HG03159 (cell line): Measurements from ENCODE around the gene ARFGAP2.

ENCODE experiments used
- ATAC-seq: cut with Tn5 transposase; IDR thresholded peaks from one replicate; pipeline ENCODE4 v1.9.1; 2021; ENCODE audit warnings: mild to moderate bottlenecking, moderate library complexity; ENCODE audit not compliant: unreplicated experiment

The ARFGAP2 gene

GRCh38 chr11:47188259-47188658, 11.6 kb upstream of the ARFGAP2 start:
- ATAC-seq = no peak

DNA sequence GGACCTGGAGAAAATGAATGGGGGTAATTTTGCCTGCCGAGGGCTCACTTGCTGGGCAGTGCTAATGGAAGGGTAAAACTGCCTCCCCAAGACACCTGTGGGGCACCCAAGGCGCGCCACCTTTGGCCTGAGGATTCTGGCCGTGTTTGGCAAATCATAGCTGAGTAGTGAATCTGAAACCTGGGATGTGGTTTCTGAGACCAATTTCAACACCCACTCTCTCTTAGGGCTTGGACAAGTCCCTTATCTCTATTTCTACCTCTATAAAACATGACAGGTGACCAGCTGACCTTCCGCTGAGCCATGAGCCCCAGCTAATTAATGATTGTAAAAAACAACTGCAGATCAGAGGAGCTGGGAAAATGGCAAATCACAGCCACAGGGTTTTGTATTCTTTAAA, 11.0 kb upstream of the ARFGAP2 start:
- no peak for ATAC-seq

DNA sequence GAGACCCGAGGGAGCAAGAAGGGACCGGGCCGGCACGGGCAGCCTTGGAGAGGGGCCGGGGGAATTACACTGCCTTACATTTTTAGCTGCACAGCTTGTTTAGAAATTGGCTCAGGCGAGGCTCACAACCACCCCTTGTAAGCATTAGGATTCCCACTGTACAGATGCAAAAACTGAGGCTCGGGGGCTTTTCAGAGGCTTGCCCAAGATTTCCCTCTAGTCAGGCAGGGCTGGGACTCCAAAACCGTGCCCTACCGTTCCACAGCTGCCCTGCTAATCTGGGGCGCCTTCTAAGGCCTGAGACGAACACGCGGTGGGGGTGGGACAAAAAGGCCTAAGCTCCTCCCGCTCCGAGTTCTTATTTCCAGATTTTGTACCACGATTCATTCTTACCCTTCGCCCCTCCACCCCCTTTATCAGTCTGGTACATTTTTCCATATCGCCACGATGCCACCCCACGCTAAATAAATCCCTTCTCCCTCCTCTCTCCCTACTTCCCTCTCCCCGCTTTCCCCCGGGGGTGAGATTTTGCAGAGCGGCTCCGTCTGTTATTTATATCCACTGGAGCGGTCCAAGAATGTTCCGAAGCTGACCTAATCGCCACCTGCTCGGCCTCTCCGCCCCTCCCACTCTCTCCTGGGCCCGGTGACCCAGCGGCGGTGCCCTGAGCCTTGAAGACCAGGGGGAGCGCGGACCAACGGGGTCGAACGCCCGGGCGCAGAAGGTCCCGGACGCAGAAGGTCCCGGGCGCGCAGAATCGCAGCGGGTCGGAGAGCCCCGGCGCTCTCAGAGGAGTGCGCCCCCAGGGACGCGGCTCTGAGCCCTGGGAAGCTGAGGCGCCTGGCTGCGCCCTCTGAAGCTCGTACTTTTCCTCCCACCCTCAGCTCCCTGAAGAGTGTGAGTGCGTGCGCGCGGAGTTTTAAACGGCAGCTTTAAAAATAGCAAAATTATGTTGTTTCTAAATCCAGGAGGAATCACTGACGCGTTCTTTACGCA, 10.3 kb upstream of the ARFGAP2 start:
- ATAC-seq = no peak

DNA sequence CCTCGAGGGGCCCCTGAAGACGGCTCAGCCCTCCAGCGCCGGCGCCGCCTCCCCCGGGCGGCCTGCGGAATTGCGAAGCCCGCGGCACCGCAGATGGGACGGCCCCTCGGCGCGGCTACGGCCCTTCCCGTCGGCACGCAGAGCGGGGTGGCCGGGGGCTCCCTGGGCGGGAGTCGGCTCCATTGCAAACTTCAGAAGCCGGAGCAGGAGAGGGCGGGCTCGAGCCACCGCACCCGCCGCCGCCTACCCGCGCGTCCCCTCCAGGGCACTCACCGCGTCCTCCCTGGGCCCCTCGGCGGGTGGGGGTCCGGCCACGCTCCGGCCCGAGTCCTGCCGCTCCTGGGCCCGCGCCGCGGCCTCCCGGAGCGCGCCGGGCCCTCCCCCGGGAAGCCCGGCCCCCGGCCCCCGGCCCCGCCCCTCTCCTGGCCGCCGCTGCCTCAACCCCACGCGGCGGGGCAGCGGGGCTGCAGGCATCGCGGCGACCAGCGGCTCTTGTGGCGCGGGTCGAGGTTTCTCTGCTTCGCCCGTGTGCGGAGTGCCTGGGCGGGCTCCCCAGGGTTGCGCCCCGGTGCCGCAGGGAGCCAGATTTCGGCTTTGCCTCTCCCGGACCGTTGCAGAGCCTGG, 9.5 kb upstream of the ARFGAP2 start, which contains the start of gene PACSIN3:
Gene PACSIN3, minus strand, starts transcription at position 359 of the 624 bp plus-strand sequence. CDS start 3,707 bp downstream, outside the sequence.
- no peak for ATAC-seq

DNA sequence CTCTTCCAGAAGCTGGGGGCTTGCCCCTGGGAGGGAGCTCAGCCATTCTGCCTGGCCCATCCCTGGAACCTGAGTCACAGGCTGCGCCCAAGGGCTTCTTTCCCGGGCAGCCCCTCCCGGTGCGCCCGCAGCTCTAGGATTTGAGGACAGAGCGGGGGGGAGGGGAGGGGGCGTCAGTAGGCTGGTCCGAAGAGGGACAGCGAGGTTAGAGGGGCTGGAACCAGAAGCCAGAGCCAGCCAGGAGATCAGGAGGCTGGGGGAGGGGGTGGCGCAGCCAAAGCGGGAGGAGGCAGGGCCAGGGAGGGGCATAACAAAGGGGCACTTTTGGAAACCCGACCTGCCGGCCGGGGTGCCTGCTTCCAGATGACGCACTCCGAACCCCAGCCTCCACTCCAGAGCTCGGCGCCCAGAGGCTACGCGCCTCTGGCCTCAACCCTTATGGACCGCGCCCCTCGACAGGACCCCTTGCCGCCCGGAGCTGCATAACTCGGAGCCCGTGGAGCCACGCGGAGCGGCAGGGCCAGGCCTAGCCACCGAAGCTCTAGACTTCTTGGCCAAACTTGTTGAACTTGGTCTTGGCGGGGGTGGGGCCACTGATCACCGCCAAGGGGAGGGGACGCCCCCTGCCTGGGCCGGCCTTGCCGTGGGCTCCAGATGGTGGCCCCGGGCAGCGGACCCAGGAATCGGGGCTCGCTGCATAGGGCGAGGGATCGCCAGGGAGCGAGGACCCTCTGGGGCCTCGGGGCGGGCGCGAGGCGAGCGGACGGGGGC, 8.8 kb upstream of the ARFGAP2 start:
- no peak for ATAC-seq

GRCh38 chr11:47184711-47185304, 8.1 kb upstream of the ARFGAP2 start:
- ATAC-seq = no peak

- ATAC-seq = no peak
Observed at GRCh38 chr11:47183969-47184368, 7.3 kb upstream of the ARFGAP2 start.

- ATAC-seq = no peak
Observed at GRCh38 chr11:47183031-47183856, 6.6 kb upstream of the ARFGAP2 start.

- ATAC-seq = no peak
Observed at GRCh38 chr11:47182380-47182779, 5.7 kb upstream of the ARFGAP2 start.

DNA sequence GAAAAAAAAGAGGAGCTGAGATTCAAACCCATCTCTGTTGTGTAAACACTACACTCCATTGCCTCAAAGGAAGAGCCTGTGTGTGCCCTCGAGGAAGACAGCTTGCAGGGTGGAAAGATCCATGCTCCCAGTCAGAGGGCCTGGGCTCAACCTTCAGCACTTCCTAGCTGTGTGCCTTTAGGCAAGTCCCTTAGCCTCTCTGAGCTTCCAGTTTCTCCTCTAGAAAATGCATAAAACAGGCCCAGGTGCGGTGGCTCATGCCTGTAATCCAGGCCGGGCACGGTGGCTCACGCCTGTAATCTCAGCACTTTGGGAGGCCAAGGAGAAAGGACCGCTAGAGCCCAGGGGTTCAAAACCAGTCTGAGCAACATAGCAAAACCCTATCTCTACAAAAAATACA, 4.6 kb upstream of the ARFGAP2 start:
- no peak for ATAC-seq

GRCh38 chr11:47180006-47180787, 3.5 kb upstream of the ARFGAP2 start:
- ATAC-seq = no peak

GRCh38 chr11:47179655-47179991, 2.9 kb upstream of the ARFGAP2 start:
- ATAC-seq = no peak

- no peak for ATAC-seq
Observed at GRCh38 chr11:47178737-47179654, 2.3 kb upstream of the ARFGAP2 start.

DNA sequence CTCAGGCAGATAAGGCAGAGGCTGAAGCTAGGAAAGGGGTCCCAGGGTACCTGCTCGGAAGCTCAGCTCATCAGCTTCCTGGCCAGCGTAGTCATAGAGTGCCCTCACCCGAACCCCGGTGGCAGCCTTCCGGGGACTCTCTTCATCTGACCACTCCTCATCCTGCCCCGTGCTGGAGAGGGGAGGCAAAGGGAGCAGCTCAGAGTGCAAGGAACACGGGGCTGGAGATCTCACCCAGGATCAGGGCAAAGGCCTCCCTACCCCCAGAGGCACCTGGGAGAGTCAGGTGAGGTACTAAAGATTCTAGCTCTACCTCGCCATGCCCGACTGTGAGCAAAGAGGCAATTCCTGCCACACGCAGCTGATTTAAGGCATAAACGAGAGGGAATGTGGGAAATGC, 1.6 kb upstream of the ARFGAP2 start:
- ATAC-seq = no peak

DNA sequence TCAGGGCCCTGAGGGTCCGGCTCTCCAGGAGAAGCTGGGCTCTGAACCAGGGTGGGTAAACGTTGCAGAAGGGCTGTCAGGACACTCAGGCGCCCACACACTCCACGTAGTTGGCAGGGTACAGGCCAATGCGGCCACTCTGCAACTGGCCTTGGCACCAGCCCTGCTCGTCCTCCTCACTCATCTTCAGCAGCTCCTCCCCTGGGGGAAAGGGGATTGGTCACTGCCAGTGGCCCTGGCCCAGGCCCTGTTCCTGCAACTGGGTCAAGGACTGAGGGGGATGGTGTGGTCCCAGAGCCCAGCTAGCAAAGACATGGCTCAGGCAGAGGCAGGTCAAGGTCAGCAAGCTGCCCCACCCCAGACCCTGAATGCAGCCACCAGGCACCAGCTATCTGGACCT, 1.2 kb upstream of the ARFGAP2 start:
- ATAC-seq = no peak

- ATAC-seq = peak; percentile 41
Observed at GRCh38 chr11:47177229-47177845, 658 bp upstream of the ARFGAP2 start.

DNA sequence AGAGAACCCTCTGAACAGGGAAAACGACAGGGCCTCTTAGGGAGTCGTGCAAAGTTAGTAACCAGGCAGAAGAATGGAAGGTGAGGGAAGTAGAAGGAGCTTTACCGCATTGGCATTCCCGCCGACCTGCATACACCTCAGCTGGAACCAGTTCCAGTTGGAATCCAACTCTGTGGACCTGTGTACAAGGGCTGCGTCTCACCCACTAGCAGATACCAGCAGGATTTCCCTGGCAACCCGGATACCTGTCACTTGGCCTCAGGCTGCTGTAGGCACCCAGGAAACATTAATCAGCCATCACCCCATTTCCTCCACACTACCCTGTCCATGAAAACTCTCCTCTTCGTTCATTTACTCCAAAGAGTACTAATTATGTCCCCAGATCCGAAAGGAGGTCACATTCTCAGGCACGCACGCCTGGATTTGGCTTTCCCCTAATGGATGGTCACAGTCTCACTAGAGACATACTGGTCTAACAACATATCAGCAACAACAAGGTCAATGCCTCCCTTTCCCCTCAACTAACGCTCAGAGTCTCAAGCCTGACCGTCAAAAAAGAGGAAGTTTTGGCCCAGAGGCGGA, 842 bp downstream of the ARFGAP2 start:
- ATAC-seq = no peak
